Testis (tissue), 5 donors: Measurements from ENCODE around the gene SAMD4A. TPM values are rescaled to one million over a fixed set of nuclear protein-coding genes. Genes with fewer than 3 reads are reported as not detected.
A peak's percentile ranks its signal among the peaks of the same experiment; 100 is the strongest.

Experiments used
- DNase-seq: peaks from one replicate; pipeline ENCODE4 v3.0.0-alpha.2; 2019
- H3K27ac ChIP-seq, 2 donors: fragments of 200-600 bp; sonication (generic); one replicate each; pipeline ENCODE4 v1.5.1; 2019
- H3K27me3 ChIP-seq: fragments of 200-600 bp; sonication (generic); one replicate; pipeline ENCODE4 v1.5.1; 2019
- H3K36me3 ChIP-seq: fragments of 200-600 bp; sonication (generic); one replicate; pipeline ENCODE4 v1.5.1; 2017; ENCODE audit warnings: low read depth; ENCODE audit errors: missing control alignments
- H3K4me1 ChIP-seq: fragments of 200-600 bp; sonication (generic); one replicate; pipeline ENCODE4 v1.5.1; 2019
- H3K4me3 ChIP-seq, 2 donors: fragments of 200-600 bp; sonication (generic); one replicate each; pipeline ENCODE4 v1.5.1; 2017 to 2019
- H3K9me3 ChIP-seq: fragments of 200-600 bp; sonication (generic); one replicate; pipeline ENCODE4 v1.5.1; 2017
- CTCF ChIP-seq, 3 experiments: fragments of 450-650 bp in 2 of 3; fragments of 200-600 bp in 1 of 3; sonication (generic) in 1 of 3; IDR thresholded peaks; one replicate each; pipeline ENCODE4 v1.5.1; 2016 to 2019; ENCODE audit warnings: antibody characterized with exemption in 3 of 3, mild to moderate bottlenecking in 2 of 3, moderate library complexity in 1 of 3
- POLR2A ChIP-seq: fragments of 450-650 bp; IDR thresholded peaks from one replicate; pipeline ENCODE4 v1.6.1; 2017; ENCODE audit warnings: antibody characterized with exemption, mild to moderate bottlenecking, moderate library complexity
- WGBS, 2 donors: methylation state at CpG; one replicate each; pipeline ENCODE4 v1.1.5; 2018; 5-methylcytosine and 5-hydroxymethylcytosine counted together
- intact Hi-C: fragments of 100-400 bp; cut with DNase I; formaldehyde crosslinking; loops from one replicate; pipeline ENCODE4 v1.15.1; 2023; ENCODE audit warnings: low total_unique reads
- long read RNA-seq, 2 donors: transcript quantifications; one replicate each; lab custom pipeline, GENCODE V29; 2026
- polyA plus RNA-seq: library from polyadenylated mRNA; stranded (reverse); fragments of 350-450 nt; fragmentation: Illumina TruSeq; extraction: RNeasy Lipid Tissue Mini Kit (QIAGEN cat#74804); gene quantifications from one replicate; pipeline ENCODE4 v1.2.3, GENCODE V29; 2014; ENCODE audit warnings: low read depth, low replicate concordance; ENCODE audit not compliant: insufficient read depth
- total RNA-seq, 2 donors: library from RNA; depleted of rRNA; stranded (reverse); fragments of >200 nt; gene quantifications; one replicate each; pipeline ENCODE4 v1.2.3, GENCODE V29; 2016

SAMD4A gene
- total RNA-seq (100 to 1,000 TPM; 103 to 259 TPM), polyA plus RNA-seq (369 TPM)
- long read RNA-seq, donor 1, partial matches to known transcripts: 0 of 1 reads
- long read RNA-seq, donor 1, other reads (novel, unspliced or antisense): 0 of 1 reads
- long read RNA-seq, donor 2: 0 reads

GRCh38 chr14:54566410-54567223 lies at the start of gene SAMD4A:
TSS of gene SAMD4A (plus strand) at chr14:54567128. CDS start at chr14:54567917, 789 bp downstream.
- Histone ChIP-seq H3K27ac (peak within 1 kb of the TSS; percentile 81 to 98), H3K4me3 (peak within 1 kb of the TSS; percentile 73 to 82), H3K36me3 (no peaks in the 10 kb centered on the region), H3K27me3 (no peaks in the 10 kb centered on the region), H3K9me3 (no peaks in the 10 kb centered on the region), H3K4me1 (peaks cover 5% of the 10 kb centered on the region)
- intact Hi-C loops: loop anchor here (5.0 kb wide), 2 partner anchors 126 to 206 kb away; no protein-coding TSS in a partner anchor
- TF ChIP-seq POLR2A (no peak), CTCF (IDR thresholded peaks at IDR 0.05) (peak in 2 of 3 experiments; percentile 9 to 29)
- 0 to 1% methylated on average over 6 to 42 of the region's 91 CpGs for WGBS, 2 donors
- peak; percentile 77 for DNase-seq

- Histone ChIP-seq H3K27me3 (no peaks in the 10 kb centered on the region), H3K4me3 (no peak overlapping the region), H3K9me3 (no peaks in the 10 kb centered on the region), H3K27ac (no peak overlapping the region), H3K36me3 (no peaks in the 10 kb centered on the region), H3K4me1 (no peaks in the 10 kb centered on the region)
- intact Hi-C loops: no loop called here
- WGBS, 2 donors: 79 to 83% methylated on average over 4 of the region's 4 CpGs
- TF ChIP-seq POLR2A (no peak), CTCF (IDR thresholded peaks at IDR 0.05) (no peak)
- no peak for DNase-seq
Observed at GRCh38 chr14:54524410-54524809, 42.5 kb upstream of the SAMD4A start.

GRCh38 chr14:54528973-54529372 lies 38.0 kb upstream of the SAMD4A start:
- H3K4me1 ChIP-seq: no peaks in the 10 kb centered on the region
- WGBS, 2 donors: 53 to 72% methylated on average over 2 of the region's 2 CpGs
- H3K27me3 ChIP-seq: no peaks in the 10 kb centered on the region
- intact Hi-C loops: no loop called here
- TF ChIP-seq CTCF (IDR thresholded peaks at IDR 0.05): no peak
- no peak for TF ChIP-seq POLR2A
- H3K27ac ChIP-seq: no peak overlapping the region
- no peaks in the 10 kb centered on the region for H3K9me3 ChIP-seq
- no peak overlapping the region for H3K4me3 ChIP-seq
- no peak for DNase-seq
- H3K36me3 ChIP-seq: no peaks in the 10 kb centered on the region

GRCh38 chr14:54529811-54530210 lies 37.1 kb upstream of the SAMD4A start:
- 42 to 51% methylated on average over 1 of the region's 1 CpG for WGBS, 2 donors
- TF ChIP-seq POLR2A (no peak), CTCF (IDR thresholded peaks at IDR 0.05) (no peak)
- no peaks in the 10 kb centered on the region for H3K36me3 ChIP-seq
- H3K4me3 ChIP-seq: no peak overlapping the region
- H3K9me3 ChIP-seq: no peaks in the 10 kb centered on the region
- H3K4me1 ChIP-seq: no peaks in the 10 kb centered on the region
- H3K27ac ChIP-seq: no peak overlapping the region
- intact Hi-C loops: no loop called here
- DNase-seq: peak; percentile 28
- H3K27me3 ChIP-seq: no peaks in the 10 kb centered on the region
